IPS-18a (cell line): Measurements from ENCODE around the gene MPIG6B.

ENCODE experiments used
- H3K27ac ChIP-seq: one replicate; pipeline ENCODE4 v1.5.1; 2013; ENCODE audit warnings: low read length
- H3K27me3 ChIP-seq: one replicate; pipeline ENCODE4 v1.6.1; 2013; ENCODE audit warnings: mild to moderate bottlenecking, low read length; ENCODE audit not compliant: control insufficient read depth, insufficient read depth
- H3K36me3 ChIP-seq: one replicate; pipeline ENCODE4 v1.6.1; 2013; ENCODE audit warnings: low read depth, low read length; ENCODE audit not compliant: control insufficient read depth
- H3K4me1 ChIP-seq: one replicate; pipeline ENCODE4 v1.6.1; 2013; ENCODE audit warnings: low read depth, low read length; ENCODE audit not compliant: control insufficient read depth
- H3K4me3 ChIP-seq: one replicate; pipeline ENCODE4 v1.5.1; 2013; ENCODE audit warnings: low read length
- H3K9ac ChIP-seq: one replicate; pipeline ENCODE4 v1.6.1; 2013; ENCODE audit warnings: mild to moderate bottlenecking, low read length, moderate library complexity
- H3K9me3 ChIP-seq: one replicate; pipeline ENCODE4 v1.6.1; 2013; ENCODE audit warnings: low read depth, low read length; ENCODE audit not compliant: control insufficient read depth

MPIG6B gene

GRCh38 chr6:31736021-31736767 is 13.0 kb downstream of the MPIG6B start, which contains the start of gene CLIC1:
TSS of gene CLIC1 (minus strand) at chr6:31736530. CDS start at chr6:31736300, 230 bp downstream.
- no peaks in the 10 kb centered on the region for H3K27me3 ChIP-seq
- peak within 1 kb of the TSS; percentile 69 for H3K4me3 ChIP-seq
- peak within 1 kb of the TSS; percentile 66 for H3K9ac ChIP-seq
- H3K9me3 ChIP-seq = no peaks in the 10 kb centered on the region
- peak within 1 kb of the TSS; percentile 78 for H3K27ac ChIP-seq
- H3K36me3 ChIP-seq = peaks cover 25% of the 10 kb centered on the region
- H3K4me1 ChIP-seq = peaks cover 34% of the 10 kb centered on the region

GRCh38 chr6:31736768-31737314 is 13.7 kb downstream of the MPIG6B start:
- Histone ChIP-seq H3K9ac (peak overlapping the region; percentile 66), H3K9me3 (no peaks in the 10 kb centered on the region), H3K27me3 (no peaks in the 10 kb centered on the region), H3K36me3 (peaks cover 20% of the 10 kb centered on the region), H3K4me1 (peaks cover 34% of the 10 kb centered on the region), H3K4me3 (peak overlapping the region; percentile 69), H3K27ac (peak overlapping the region; percentile 78)

- H3K27ac ChIP-seq = peak overlapping the region; percentile 44
- no peaks in the 10 kb centered on the region for H3K9me3 ChIP-seq
- peak overlapping the region; percentile 69 for H3K4me3 ChIP-seq
- peaks cover 18% of the 10 kb centered on the region for H3K36me3 ChIP-seq
- H3K9ac ChIP-seq = peak overlapping the region; percentile 37
- peaks cover 34% of the 10 kb centered on the region for H3K4me1 ChIP-seq
- H3K27me3 ChIP-seq = no peaks in the 10 kb centered on the region
Observed at GRCh38 chr6:31737315-31737990, 14.3 kb downstream of the MPIG6B start.

- Histone ChIP-seq H3K4me1 (peaks cover 34% of the 10 kb centered on the region), H3K9ac (peak overlapping the region; percentile 37), H3K36me3 (peaks cover 14% of the 10 kb centered on the region), H3K4me3 (peak overlapping the region; percentile 69), H3K27me3 (no peaks in the 10 kb centered on the region), H3K27ac (peak overlapping the region; percentile 44), H3K9me3 (no peaks in the 10 kb centered on the region)
Observed at GRCh38 chr6:31737991-31738979, 15.1 kb downstream of the MPIG6B start.

GRCh38 chr6:31739639-31740396 is 16.6 kb downstream of the MPIG6B start, which contains the start of gene MSH5:
TSS of gene MSH5 (plus strand) at chr6:31740005. CDS start at chr6:31740467, 462 bp downstream.
- H3K4me3 ChIP-seq = peak within 1 kb of the TSS; percentile 72
- H3K36me3 ChIP-seq = peaks cover 5% of the 10 kb centered on the region
- H3K27ac ChIP-seq = peak within 1 kb of the TSS; percentile 97
- no peaks in the 10 kb centered on the region for H3K9me3 ChIP-seq
- H3K4me1 ChIP-seq = peaks cover 27% of the 10 kb centered on the region
- peak within 1 kb of the TSS; percentile 97 for H3K9ac ChIP-seq
- H3K27me3 ChIP-seq = no peaks in the 10 kb centered on the region

GRCh38 chr6:31740397-31741223 is 17.4 kb downstream of the MPIG6B start:
- Histone ChIP-seq H3K9ac (peak overlapping the region; percentile 97), H3K36me3 (peaks cover 5% of the 10 kb centered on the region), H3K27me3 (no peaks in the 10 kb centered on the region), H3K4me1 (peaks cover 27% of the 10 kb centered on the region), H3K4me3 (peak overlapping the region; percentile 72), H3K9me3 (no peaks in the 10 kb centered on the region), H3K27ac (peak overlapping the region; percentile 97)

- peaks cover 5% of the 10 kb centered on the region for H3K36me3 ChIP-seq
- no peak overlapping the region for H3K9ac ChIP-seq
- peaks cover 24% of the 10 kb centered on the region for H3K4me1 ChIP-seq
- H3K9me3 ChIP-seq = no peaks in the 10 kb centered on the region
- H3K27ac ChIP-seq = no peak overlapping the region
- H3K27me3 ChIP-seq = no peaks in the 10 kb centered on the region
- no peak overlapping the region for H3K4me3 ChIP-seq
Observed at GRCh38 chr6:31741815-31742214, 18.6 kb downstream of the MPIG6B start.

GRCh38 chr6:31742894-31743293 is 19.7 kb downstream of the MPIG6B start:
- Histone ChIP-seq H3K9ac (no peak overlapping the region), H3K27me3 (no peaks in the 10 kb centered on the region), H3K36me3 (peaks cover 7% of the 10 kb centered on the region), H3K27ac (no peak overlapping the region), H3K9me3 (no peaks in the 10 kb centered on the region), H3K4me1 (peaks cover 14% of the 10 kb centered on the region), H3K4me3 (no peak overlapping the region)

GRCh38 chr6:31744422-31744821 is 21.2 kb downstream of the MPIG6B start:
- H3K4me3 ChIP-seq = no peak overlapping the region
- no peaks in the 10 kb centered on the region for H3K27me3 ChIP-seq
- no peak overlapping the region for H3K27ac ChIP-seq
- no peak overlapping the region for H3K9ac ChIP-seq
- H3K36me3 ChIP-seq = peaks cover 9% of the 10 kb centered on the region
- no peaks in the 10 kb centered on the region for H3K9me3 ChIP-seq
- peaks cover under 1% of the 10 kb centered on the region for H3K4me1 ChIP-seq
